Right cardiac atrium (tissue), 5 donors: ENCODE data around the gene PNCK. TPM values are rescaled to one million over a fixed set of nuclear protein-coding genes. Genes with fewer than 3 reads are reported as not detected.

Experiments used
- ATAC-seq, 2 donors: fragments of 200-7000 bp; cut with Tn5 transposase; one replicate each; pipeline versions ENCODE4 v1.8.0 to v1.9.1; 2020; ENCODE audit warnings: moderate library complexity in 2 of 2, mild to moderate bottlenecking in 1 of 2
- DNase-seq, 3 donors: peaks; one replicate each; pipeline ENCODE4 v3.0.0-alpha.2; 2020
- H3K27ac ChIP-seq: one replicate; pipeline ENCODE4 v1.5.1; 2013; ENCODE audit warnings: mild to moderate bottlenecking, low read length, control low read depth, moderate library complexity
- H3K27me3 ChIP-seq: one replicate; pipeline ENCODE4 v1.6.1; 2013; ENCODE audit not compliant: control insufficient read depth, insufficient read depth
- H3K4me1 ChIP-seq: one replicate; pipeline ENCODE4 v1.6.1; 2013; ENCODE audit warnings: low read length; ENCODE audit not compliant: control insufficient read depth, insufficient read depth
- H3K4me3 ChIP-seq: one replicate; pipeline ENCODE4 v1.5.1; 2013; ENCODE audit warnings: low read length, control low read depth
- H3K9me3 ChIP-seq: one replicate; pipeline ENCODE4 v1.6.1; 2013; ENCODE audit warnings: low read length; ENCODE audit not compliant: control insufficient read depth
- WGBS: extraction: QIAGEN DNeasy Blood & Tissue Kit; methylation state at CpG from one replicate; pipeline ENCODE4 v1.1.7; 2013; 5-methylcytosine and 5-hydroxymethylcytosine counted together
- intact Hi-C, 4 donors: fragments of 100-400 bp; cut with DNase I; formaldehyde crosslinking; loops; one replicate each; pipeline versions ENCODE4 v1.11.0 to v1.14.0; 2022 to 2023
- polyA plus RNA-seq: library from polyadenylated mRNA; stranded (reverse); fragments of 200-250 nt; gene quantifications from one replicate; pipeline ENCODE4 v1.2.3, GENCODE V29; 2013
- total RNA-seq, 4 donors: library from RNA; stranded (reverse); fragmentation: NEBNext Ultra II Directional; extraction: Animal tissue kit (Norgen Biotek cat#: 25700); gene quantifications; one replicate each; pipeline ENCODE4 v1.2.1, GENCODE V29; 2021
- donor health status: healthy with polysubstance abuse.
- donor health status: DM: no; HTN: yes; CAD: no.
- donor health status: DM: no; HTN: no; CAD: no.
- donor health status: DM: no; HTN: yes; CAD: no; lungs with severe emphysema.
- donor health status: DM: yes; HTN: yes; CAD: no.

PNCK gene
- total and polyA plus RNA-seq, 5 donors: 7.8 to 12.4 (median 10.0) TPM

DNA sequence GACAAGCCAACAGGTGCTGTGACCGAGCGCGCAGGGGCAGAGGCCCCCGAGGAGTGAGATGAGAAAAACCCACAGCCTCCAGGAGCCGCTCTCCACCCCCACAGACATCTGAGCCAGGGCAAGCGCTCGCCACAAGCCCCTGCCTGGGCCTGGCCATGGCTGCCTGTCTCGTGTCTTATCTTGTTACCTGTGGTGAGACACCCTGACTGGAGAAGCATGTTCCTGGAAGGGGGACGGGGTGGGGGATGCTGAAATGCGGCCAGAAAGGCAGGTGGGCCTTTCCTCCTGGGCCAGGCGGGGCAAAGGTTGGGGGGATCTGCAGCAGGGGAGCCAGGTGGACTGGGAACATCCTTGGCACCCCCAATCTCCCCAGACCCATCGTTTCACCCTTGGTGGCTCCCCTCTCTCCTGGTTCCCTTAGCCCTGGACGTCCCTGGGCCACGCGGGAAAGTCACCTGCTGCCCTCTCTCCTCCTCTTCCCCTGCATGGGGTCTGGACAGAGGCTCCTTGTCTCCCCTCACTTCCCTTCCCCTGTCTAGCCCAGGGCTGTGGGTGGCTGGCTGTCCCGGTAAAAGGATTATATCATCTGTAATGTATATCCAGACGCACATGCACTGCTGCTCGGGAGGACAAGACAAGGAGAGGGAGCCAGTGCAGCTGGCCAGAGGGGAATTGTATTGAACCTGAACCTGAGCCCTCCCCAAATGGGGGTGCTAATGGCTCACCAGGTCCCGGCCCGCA is 35.0 kb downstream of the PNCK start:
- WGBS: 87% methylated on average over 20 of the region's 20 CpGs

DNA sequence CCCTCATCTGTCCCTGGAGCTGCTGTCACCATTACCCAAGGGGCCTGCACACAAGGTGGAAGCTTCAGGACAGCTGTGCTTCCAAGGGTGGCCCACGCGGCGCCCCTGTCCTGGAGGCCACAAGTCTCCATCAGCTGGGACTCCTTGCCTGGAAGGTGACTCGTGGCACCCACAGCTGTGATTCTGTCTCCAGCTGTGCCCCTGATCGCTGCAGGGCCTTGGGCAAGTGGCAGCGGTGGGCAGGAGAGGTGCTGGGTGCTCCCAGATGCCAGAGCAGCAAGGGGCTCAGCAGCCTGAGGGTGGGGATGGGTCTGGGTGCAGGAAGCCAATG is 35.6 kb downstream of the PNCK start:
- Histone ChIP-seq H3K27ac (no peak overlapping the region), H3K4me1 (peaks cover 3% of the 10 kb centered on the region), H3K27me3 (no peaks in the 10 kb centered on the region), H3K9me3 (no peaks in the 10 kb centered on the region), H3K4me3 (no peak overlapping the region)
- 89% methylated on average over 6 of the region's 6 CpGs for WGBS
- ATAC-seq (no peak), DNase-seq (no peak)
- intact Hi-C loops: no loop called here

More for the DNA sequence above, 35.0 kb downstream of the PNCK start:
- ATAC-seq (no peak), DNase-seq (no peak)
- intact Hi-C loops: no loop called here
- H3K4me3 ChIP-seq: no peak overlapping the region
- no peaks in the 10 kb centered on the region for H3K27me3 ChIP-seq
- no peak overlapping the region for H3K27ac ChIP-seq
- H3K9me3 ChIP-seq: no peaks in the 10 kb centered on the region
- H3K4me1 ChIP-seq: peaks cover 3% of the 10 kb centered on the region

DNA sequence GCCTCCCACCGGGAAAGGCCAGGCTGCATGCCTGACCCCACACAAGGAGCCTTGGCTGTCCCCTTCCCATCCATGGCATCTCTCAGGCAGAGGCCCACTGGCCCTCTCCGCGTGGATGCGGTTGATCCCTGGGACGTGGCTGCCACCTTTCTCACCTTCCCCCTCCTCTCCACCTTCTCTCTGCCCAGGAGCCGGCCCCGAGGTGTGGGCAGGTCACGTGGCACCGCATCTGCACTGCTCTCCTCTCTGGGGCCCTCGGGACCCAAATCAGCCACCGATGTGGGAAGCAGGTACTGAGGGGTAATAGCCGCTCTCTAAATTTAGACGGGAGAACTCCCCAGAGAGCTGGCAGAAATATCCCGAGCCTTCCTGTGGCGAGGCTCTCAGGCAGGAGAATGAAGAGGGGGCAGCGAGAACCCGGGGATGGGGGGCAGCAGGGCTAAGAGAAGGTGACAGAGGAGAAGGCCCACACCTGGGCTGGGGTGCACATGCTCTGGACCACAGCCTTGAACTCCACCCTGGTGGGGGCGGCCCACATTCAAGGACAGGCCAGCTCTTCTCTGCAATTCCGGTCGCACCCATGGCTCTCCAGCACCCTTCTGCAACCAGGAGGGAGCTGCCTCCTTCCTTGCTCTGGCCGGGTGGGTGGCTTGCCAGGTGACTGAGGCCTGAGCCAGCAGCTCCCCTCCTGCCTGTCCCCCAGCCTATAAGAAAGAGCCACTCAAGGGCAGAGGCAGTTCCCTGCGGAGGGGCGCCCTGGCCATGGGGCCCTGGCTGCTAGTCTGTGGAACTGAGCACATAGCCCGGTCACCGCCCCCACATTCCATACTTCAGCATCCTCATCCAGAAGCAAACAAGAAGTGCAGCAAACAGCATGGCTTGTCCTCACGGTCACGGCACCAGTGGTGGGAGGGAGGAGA is 36.2 kb downstream of the PNCK start:
- 80% methylated on average over 27 of the region's 27 CpGs for WGBS

GRCh38 chrX:153636716-153637115 is 36.9 kb downstream of the PNCK start:
- H3K4me1 ChIP-seq: peaks cover 3% of the 10 kb centered on the region
- no peak overlapping the region for H3K27ac ChIP-seq
- DNase-seq: no peak
- H3K9me3 ChIP-seq: no peaks in the 10 kb centered on the region
- H3K4me3 ChIP-seq: no peak overlapping the region
- 57% methylated on average over 5 of the region's 5 CpGs for WGBS
- no peak for ATAC-seq
- no peaks in the 10 kb centered on the region for H3K27me3 ChIP-seq
- intact Hi-C loops: no loop called here

More for the DNA sequence above, 36.2 kb downstream of the PNCK start:
- intact Hi-C loops: no loop called here
- H3K27ac ChIP-seq: no peak overlapping the region
- H3K4me3 ChIP-seq: no peak overlapping the region
- no peaks in the 10 kb centered on the region for H3K9me3 ChIP-seq
- ATAC-seq (no peak), DNase-seq (peak in 1 of 3 donors; percentile 61)
- H3K4me1 ChIP-seq: peaks cover 3% of the 10 kb centered on the region
- H3K27me3 ChIP-seq: no peaks in the 10 kb centered on the region

DNA sequence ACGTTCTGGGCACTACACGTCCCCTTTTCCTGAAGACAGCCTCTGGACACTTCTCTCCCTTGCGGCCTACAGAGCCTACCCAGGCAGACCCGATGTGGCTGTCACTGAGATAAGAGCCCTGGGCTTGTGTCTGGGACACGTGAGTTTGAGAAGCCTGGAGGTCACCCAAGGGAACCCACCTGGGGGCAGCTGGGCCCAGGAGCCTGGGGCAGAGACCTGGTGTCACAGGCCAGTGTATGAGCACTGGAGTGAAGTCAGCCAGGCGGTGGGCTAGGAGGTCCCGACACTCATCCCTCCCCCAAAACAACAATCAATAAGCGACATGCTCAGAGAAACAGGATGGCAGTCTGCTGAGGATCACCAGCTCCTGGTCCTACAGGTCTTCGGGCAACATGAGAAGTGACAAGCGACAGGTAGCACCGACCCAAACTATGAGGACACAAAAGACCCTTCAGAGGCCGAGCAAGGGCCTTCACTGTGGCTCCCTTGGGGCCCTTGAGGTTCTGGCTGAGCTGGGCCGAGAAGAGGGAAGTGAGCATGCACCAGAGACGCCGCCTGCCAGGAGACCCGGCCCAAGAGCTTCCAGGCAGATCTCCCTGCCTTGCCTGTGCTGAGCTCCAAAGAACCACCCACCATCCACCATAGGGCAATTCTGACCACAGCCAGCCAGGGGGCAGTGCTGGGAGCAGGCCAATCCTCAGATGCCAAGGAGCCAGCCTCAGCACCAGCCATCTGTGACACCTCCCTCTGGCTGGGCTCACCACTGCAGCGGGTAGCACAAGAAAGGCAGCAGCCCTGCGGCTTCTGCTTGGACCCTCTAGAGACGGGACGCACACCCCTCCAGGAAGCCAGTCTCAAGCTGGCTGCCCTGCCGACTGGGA is 37.6 kb downstream of the PNCK start:
- Histone ChIP-seq H3K4me1 (peaks cover 3% of the 10 kb centered on the region), H3K9me3 (no peaks in the 10 kb centered on the region), H3K4me3 (no peak overlapping the region), H3K27me3 (no peaks in the 10 kb centered on the region), H3K27ac (no peak overlapping the region)
- intact Hi-C loops: no loop called here
- WGBS: 78% methylated on average over 21 of the region's 21 CpGs
- DNase-seq (peak in 1 of 3 donors; percentile 63), ATAC-seq (no peak)

GRCh38 chrX:153635388-153635787 is 38.2 kb downstream of the PNCK start:
- intact Hi-C loops: no loop called here
- H3K9me3 ChIP-seq: no peaks in the 10 kb centered on the region
- H3K27me3 ChIP-seq: no peaks in the 10 kb centered on the region
- H3K4me1 ChIP-seq: peaks cover 3% of the 10 kb centered on the region
- no peak for ATAC-seq
- no peak overlapping the region for H3K27ac ChIP-seq
- 72% methylated on average over 6 of the region's 6 CpGs for WGBS
- DNase-seq: peak in 1 of 3 donors; percentile 61
- no peak overlapping the region for H3K4me3 ChIP-seq

DNA sequence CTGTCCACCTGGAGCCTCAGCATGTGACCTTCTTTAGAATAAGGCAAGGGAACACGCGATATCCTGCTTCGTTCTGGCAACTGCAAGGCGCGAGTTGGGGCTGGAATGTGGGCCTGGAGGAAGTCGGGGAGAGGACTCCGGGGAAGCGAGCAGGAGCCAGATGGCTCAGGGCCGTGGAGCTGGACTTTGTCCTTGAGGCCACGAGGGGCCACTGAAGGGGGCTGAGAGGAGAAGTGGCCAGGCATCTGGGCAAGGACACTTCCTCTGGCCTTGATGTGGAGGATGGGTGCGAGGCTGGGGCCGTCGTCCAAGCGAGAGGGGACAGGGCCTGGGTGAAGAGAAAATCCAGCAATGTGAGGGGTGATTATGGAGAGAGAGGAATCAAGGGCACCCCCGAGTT is 38.8 kb downstream of the PNCK start:
- Histone ChIP-seq H3K4me3 (no peak overlapping the region), H3K9me3 (no peaks in the 10 kb centered on the region), H3K27me3 (no peaks in the 10 kb centered on the region), H3K4me1 (peaks cover 3% of the 10 kb centered on the region), H3K27ac (no peak overlapping the region)
- DNase-seq: peak in 1 of 3 donors; percentile 78
- ATAC-seq: peak in 1 of 2 donors; percentile 29
- intact Hi-C loops: no loop called here
- 33% methylated on average over 15 of the region's 15 CpGs for WGBS

GRCh38 chrX:153634236-153634635 is 39.4 kb downstream of the PNCK start:
- DNase-seq: no peak

GRCh38 chrX:153633607-153634180 is 39.9 kb downstream of the PNCK start:
- DNase-seq: peak in 1 of 3 donors; percentile 52
- WGBS: 81% methylated on average over 14 of the region's 15 CpGs
- intact Hi-C loops: no loop called here

More at GRCh38 chrX:153634236-153634635, 39.4 kb downstream of the PNCK start:
- H3K9me3 ChIP-seq: no peaks in the 10 kb centered on the region
- intact Hi-C loops: no loop called here
- H3K4me3 ChIP-seq: no peak overlapping the region
- H3K27me3 ChIP-seq: no peaks in the 10 kb centered on the region
- 63% methylated on average over 9 of the region's 9 CpGs for WGBS
- no peak overlapping the region for H3K27ac ChIP-seq
- H3K4me1 ChIP-seq: peaks cover 3% of the 10 kb centered on the region
- no peak for ATAC-seq

GRCh38 chrX:153633048-153633447 is 40.6 kb downstream of the PNCK start:
- Histone ChIP-seq H3K4me3 (no peak overlapping the region), H3K27ac (no peak overlapping the region), H3K27me3 (no peaks in the 10 kb centered on the region), H3K9me3 (no peaks in the 10 kb centered on the region), H3K4me1 (peaks cover 3% of the 10 kb centered on the region)
- intact Hi-C loops: no loop called here
- ATAC-seq (no peak), DNase-seq (no peak)
- 94% methylated on average over 14 of the region's 14 CpGs for WGBS

More at GRCh38 chrX:153633607-153634180, 39.9 kb downstream of the PNCK start:
- Histone ChIP-seq H3K27me3 (no peaks in the 10 kb centered on the region), H3K4me3 (no peak overlapping the region), H3K4me1 (peaks cover 3% of the 10 kb centered on the region), H3K27ac (no peak overlapping the region), H3K9me3 (no peaks in the 10 kb centered on the region)
- ATAC-seq: no peak
